Astrocyte (in vitro differentiated cells and primary cell): ENCODE data around the gene ARHGEF3. TPM values are rescaled to one million over a fixed set of nuclear protein-coding genes. Genes with fewer than 3 reads are reported as not detected.

Source experiments
- DNase-seq: peaks from one replicate; pipeline ENCODE4 v3.0.0-alpha.2; 2010; ENCODE audit warnings: low read depth
- FAIRE-seq: peaks from 2 replicates; lab custom pipeline; 2011; peaks lifted over from hg19 to GRCh38; lab: Jason Lieb, UNC
- H2AFZ ChIP-seq: 2 replicates; pipeline ENCODE4 v1.6.0; 2012; ENCODE audit warnings: low read depth, low read length, inconsistent platforms
- H3K27ac ChIP-seq: 2 replicates; pipeline ENCODE4 v1.5.1; 2011; ENCODE audit warnings: low read depth, low read length, inconsistent platforms
- H3K27me3 ChIP-seq: 2 replicates; pipeline ENCODE4 v1.6.0; 2011; ENCODE audit warnings: low read length, inconsistent platforms; ENCODE audit not compliant: insufficient read depth
- H3K36me3 ChIP-seq: 2 replicates; pipeline ENCODE4 v1.5.1; 2011; ENCODE audit warnings: low read length, inconsistent platforms; ENCODE audit not compliant: insufficient read depth
- H3K4me1 ChIP-seq: 2 replicates; pipeline ENCODE4 v1.5.1; 2011; ENCODE audit warnings: low read length, inconsistent platforms; ENCODE audit not compliant: insufficient read depth
- H3K4me2 ChIP-seq: 2 replicates; pipeline ENCODE4 v1.6.0; 2012; ENCODE audit warnings: low read length, inconsistent platforms
- H3K4me3 ChIP-seq: 2 replicates; pipeline ENCODE4 v1.5.1; 2011; ENCODE audit warnings: low read depth, mild to moderate bottlenecking, low read length, inconsistent platforms; ENCODE audit not compliant: insufficient read depth
- H3K79me2 ChIP-seq: 2 replicates; pipeline ENCODE4 v1.6.0; 2012; ENCODE audit warnings: mild to moderate bottlenecking, low read length, inconsistent platforms; ENCODE audit not compliant: insufficient read depth
- H3K9ac ChIP-seq: 2 replicates; pipeline ENCODE4 v1.6.0; 2012; ENCODE audit warnings: mild to moderate bottlenecking, low read length, inconsistent platforms
- H3K9me3 ChIP-seq: 2 replicates; pipeline ENCODE4 v1.5.1; 2012; ENCODE audit warnings: low read depth, mild to moderate bottlenecking, low read length, inconsistent platforms; ENCODE audit not compliant: insufficient read depth
- H4K20me1 ChIP-seq: 2 replicates; pipeline ENCODE4 v1.6.0; 2012; ENCODE audit warnings: low read length, inconsistent platforms; ENCODE audit not compliant: insufficient read depth
- H3K27ac Mint-ChIP-seq: one replicate; pipeline ENCODE4 v1.8.0; 2021; ENCODE audit warnings: mild to moderate bottlenecking, mixed read lengths; ENCODE audit not compliant: unreplicated experiment
- H3K27me3 Mint-ChIP-seq: one replicate; pipeline ENCODE4 v1.8.0; 2021; ENCODE audit warnings: low read depth, mixed read lengths; ENCODE audit not compliant: unreplicated experiment
- H3K36me3 Mint-ChIP-seq: one replicate; pipeline ENCODE4 v1.8.0; 2021; ENCODE audit warnings: low read depth, mixed read lengths; ENCODE audit not compliant: unreplicated experiment
- H3K4me1 Mint-ChIP-seq: one replicate; pipeline ENCODE4 v1.8.0; 2021; ENCODE audit warnings: low read depth, mixed read lengths; ENCODE audit not compliant: unreplicated experiment
- H3K4me3 Mint-ChIP-seq: one replicate; pipeline ENCODE4 v1.8.0; 2021; ENCODE audit warnings: mild to moderate bottlenecking, moderate library complexity, mixed read lengths; ENCODE audit not compliant: unreplicated experiment
- H3K9me3 Mint-ChIP-seq: one replicate; pipeline ENCODE4 v1.8.0; 2021; ENCODE audit warnings: mild to moderate bottlenecking, mixed read lengths; ENCODE audit not compliant: unreplicated experiment
- EZH2 ChIP-seq: IDR thresholded peaks from 2 replicates; pipeline ENCODE4 v1.6.1; 2012; ENCODE audit warnings: mild to moderate bottlenecking, low read length, inconsistent platforms; ENCODE audit not compliant: insufficient read depth
- total RNA-seq: library from RNA; stranded (reverse); gene quantifications from 2 replicates; pipeline ENCODE4 v1.2.1, GENCODE V29; 2021
- TF ChIP-seq, protein P1 (sequence below): IDR thresholded peaks from 2 replicates; pipeline ENCODE4 v1.5.1; 2011; ENCODE audit warnings: low read depth, mild to moderate bottlenecking, inconsistent platforms, low read length, moderate library complexity; ENCODE audit not compliant: insufficient read depth

The ARHGEF3 gene
- total RNA-seq, 1 donor from 2014 or later: 14.9 TPM

- no peak overlapping the region for H3K4me3 ChIP-seq
- H3K27ac ChIP-seq: no peak overlapping the region
- Mint-ChIP-seq H3K4me3 (no peak overlapping the region), H3K4me1 (peaks cover 12% of the 10 kb centered on the region), H3K27me3 (no peaks in the 10 kb centered on the region), H3K9me3 (no peaks in the 10 kb centered on the region), H3K27ac (no peak overlapping the region), H3K36me3 (no peaks in the 10 kb centered on the region)
- no peak overlapping the region for H2AFZ ChIP-seq
- H3K79me2 ChIP-seq: no peaks in the 10 kb centered on the region
- H4K20me1 ChIP-seq: no peaks in the 10 kb centered on the region
- H3K4me1 ChIP-seq: no peaks in the 10 kb centered on the region
- TF ChIP-seq, protein P1, sequence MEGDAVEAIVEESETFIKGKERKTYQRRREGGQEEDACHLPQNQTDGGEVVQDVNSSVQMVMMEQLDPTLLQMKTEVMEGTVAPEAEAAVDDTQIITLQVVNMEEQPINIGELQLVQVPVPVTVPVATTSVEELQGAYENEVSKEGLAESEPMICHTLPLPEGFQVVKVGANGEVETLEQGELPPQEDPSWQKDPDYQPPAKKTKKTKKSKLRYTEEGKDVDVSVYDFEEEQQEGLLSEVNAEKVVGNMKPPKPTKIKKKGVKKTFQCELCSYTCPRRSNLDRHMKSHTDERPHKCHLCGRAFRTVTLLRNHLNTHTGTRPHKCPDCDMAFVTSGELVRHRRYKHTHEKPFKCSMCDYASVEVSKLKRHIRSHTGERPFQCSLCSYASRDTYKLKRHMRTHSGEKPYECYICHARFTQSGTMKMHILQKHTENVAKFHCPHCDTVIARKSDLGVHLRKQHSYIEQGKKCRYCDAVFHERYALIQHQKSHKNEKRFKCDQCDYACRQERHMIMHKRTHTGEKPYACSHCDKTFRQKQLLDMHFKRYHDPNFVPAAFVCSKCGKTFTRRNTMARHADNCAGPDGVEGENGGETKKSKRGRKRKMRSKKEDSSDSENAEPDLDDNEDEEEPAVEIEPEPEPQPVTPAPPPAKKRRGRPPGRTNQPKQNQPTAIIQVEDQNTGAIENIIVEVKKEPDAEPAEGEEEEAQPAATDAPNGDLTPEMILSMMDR: no peak
- TF ChIP-seq EZH2: no peak
- H3K9ac ChIP-seq: no peak overlapping the region
- peaks cover 5% of the 10 kb centered on the region for H3K27me3 ChIP-seq
- no peaks in the 10 kb centered on the region for H3K9me3 ChIP-seq
- no peaks in the 10 kb centered on the region for H3K36me3 ChIP-seq
- DNase-seq (no peak), FAIRE-seq (no peak)
- H3K4me2 ChIP-seq: no peak overlapping the region
Measured at GRCh38 chr3:56823984-56824703, 22.4 kb upstream of the ARHGEF3 start.

GRCh38 chr3:56823421-56823926, 21.7 kb upstream of the ARHGEF3 start:
- no peaks in the 10 kb centered on the region for H3K9me3 ChIP-seq
- Mint-ChIP-seq H3K4me1 (peaks cover 14% of the 10 kb centered on the region), H3K9me3 (no peaks in the 10 kb centered on the region), H3K27me3 (no peaks in the 10 kb centered on the region), H3K4me3 (no peak overlapping the region), H3K27ac (no peak overlapping the region), H3K36me3 (no peaks in the 10 kb centered on the region)
- H2AFZ ChIP-seq: no peak overlapping the region
- peak; percentile 29 for DNase-seq
- no peak overlapping the region for H3K27ac ChIP-seq
- no peaks in the 10 kb centered on the region for H4K20me1 ChIP-seq
- H3K4me3 ChIP-seq: no peak overlapping the region
- TF ChIP-seq EZH2: no peak
- TF ChIP-seq, protein P1: no peak
- peaks cover 5% of the 10 kb centered on the region for H3K27me3 ChIP-seq
- no peak for FAIRE-seq
- no peak overlapping the region for H3K4me2 ChIP-seq
- no peaks in the 10 kb centered on the region for H3K79me2 ChIP-seq
- no peak overlapping the region for H3K9ac ChIP-seq
- H3K4me1 ChIP-seq: no peaks in the 10 kb centered on the region
- H3K36me3 ChIP-seq: no peaks in the 10 kb centered on the region

DNA sequence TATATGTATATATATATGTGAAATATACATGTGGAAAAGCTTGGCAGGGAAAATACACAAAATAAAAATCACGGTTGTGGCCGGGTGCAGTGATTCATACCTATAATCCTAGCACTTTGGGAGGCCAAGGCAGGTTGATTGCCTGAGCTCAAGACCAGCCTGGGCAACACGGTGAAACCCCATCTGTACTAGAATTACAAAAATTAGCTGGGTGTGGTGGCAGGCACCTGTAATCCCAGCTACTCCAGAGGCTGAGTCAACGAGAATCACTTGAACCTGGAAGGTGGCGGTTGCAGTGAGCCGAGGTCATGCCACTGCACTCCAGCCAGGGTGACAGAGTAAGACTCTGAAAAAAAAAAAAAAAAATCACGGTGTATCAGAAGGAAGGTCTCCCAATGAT, 20.8 kb upstream of the ARHGEF3 start:
- no peaks in the 10 kb centered on the region for H4K20me1 ChIP-seq
- no peaks in the 10 kb centered on the region for H3K4me1 ChIP-seq
- Mint-ChIP-seq H3K27me3 (peaks cover 2% of the 10 kb centered on the region), H3K27ac (no peak overlapping the region), H3K9me3 (no peaks in the 10 kb centered on the region), H3K36me3 (no peaks in the 10 kb centered on the region), H3K4me1 (peaks cover 14% of the 10 kb centered on the region), H3K4me3 (no peak overlapping the region)
- FAIRE-seq: no peak
- no peak overlapping the region for H3K9ac ChIP-seq
- no peak for DNase-seq
- H3K27ac ChIP-seq: no peak overlapping the region
- no peaks in the 10 kb centered on the region for H3K79me2 ChIP-seq
- H2AFZ ChIP-seq: no peak overlapping the region
- TF ChIP-seq, protein P1: no peak
- no peak for TF ChIP-seq EZH2
- H3K36me3 ChIP-seq: no peaks in the 10 kb centered on the region
- no peak overlapping the region for H3K4me3 ChIP-seq
- H3K9me3 ChIP-seq: no peaks in the 10 kb centered on the region
- no peak overlapping the region for H3K4me2 ChIP-seq
- peaks cover 5% of the 10 kb centered on the region for H3K27me3 ChIP-seq
